ENCODE results near the gene FLT4.

Gene FLT4

DNA sequence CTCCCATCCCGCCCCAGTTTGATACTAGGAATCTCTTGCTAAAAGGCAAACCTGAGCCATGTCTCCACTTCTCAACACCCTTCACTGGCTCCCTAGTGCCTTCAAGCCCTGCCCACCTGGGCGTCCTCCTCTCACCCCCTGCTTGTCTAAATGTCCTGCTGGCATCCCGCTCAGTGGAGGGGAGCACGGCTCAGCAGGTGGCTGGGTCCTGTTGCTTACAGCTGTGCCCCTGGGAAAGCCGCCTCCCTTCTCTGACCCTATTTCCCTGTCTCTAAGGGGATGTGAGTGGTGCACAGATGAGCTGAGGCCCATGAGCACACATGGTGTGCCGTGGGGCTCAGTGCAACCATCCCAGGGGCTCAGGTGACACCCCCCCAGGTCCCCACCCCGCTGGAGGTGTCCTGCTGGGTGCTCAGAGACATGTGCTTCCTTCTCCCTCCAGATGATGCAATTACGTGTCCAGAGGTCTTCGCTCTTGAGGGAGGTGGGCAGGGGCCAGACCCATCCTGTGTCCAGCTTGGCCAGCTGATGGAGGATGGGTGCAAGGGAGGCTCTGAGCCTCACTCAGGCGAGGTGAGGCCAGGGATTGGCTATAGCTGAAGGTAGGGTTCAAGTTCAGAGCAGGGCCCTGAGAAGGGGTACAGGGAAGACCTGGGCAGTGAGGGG, 24.1 kb downstream of the FLT4 start:
- no peak for DNase-seq

GRCh38 chr5:180624587-180624986, 24.8 kb downstream of the FLT4 start:
- no peak for DNase-seq

GRCh38 chr5:180623844-180624243, 25.6 kb downstream of the FLT4 start:
- DNase-seq = no peak

DNA sequence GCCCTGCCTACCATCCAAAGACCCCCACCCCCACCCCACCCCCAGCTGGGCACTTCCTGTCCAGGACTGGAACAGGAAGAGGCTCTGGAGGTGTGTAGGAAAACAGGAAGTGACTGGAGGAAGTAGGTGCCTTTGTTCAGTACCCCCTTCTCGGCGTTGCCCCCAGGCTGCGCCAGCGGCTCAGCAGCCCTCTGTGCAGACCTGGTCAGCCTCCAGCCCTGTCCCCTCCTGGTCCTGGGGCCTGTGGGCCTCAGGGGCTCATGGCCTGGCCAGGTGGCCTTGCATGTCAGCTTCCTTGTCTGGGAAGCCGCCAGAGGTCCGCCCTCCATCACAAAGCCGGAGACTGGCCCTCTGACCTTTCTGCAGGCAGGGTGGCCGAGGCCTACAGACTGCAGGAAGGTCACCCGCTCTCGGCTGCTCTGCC, 26.0 kb downstream of the FLT4 start:
- no peak for DNase-seq

- DNase-seq = no peak
These were observed 26.5 kb downstream of the FLT4 start for GRCh38 chr5:180622910-180623309.

- no peak for DNase-seq
These were observed 28.1 kb downstream of the FLT4 start for GRCh38 chr5:180621311-180621710.

GRCh38 chr5:180620014-180620413, 29.4 kb downstream of the FLT4 start:
- DNase-seq = no peak

GRCh38 chr5:180619563-180619915, 29.9 kb downstream of the FLT4 start:
- DNase-seq = no peak

- DNase-seq = peak; percentile 52 to 74
These were observed 30.4 kb downstream of the FLT4 start for GRCh38 chr5:180618829-180619562.

GRCh38 chr5:180618487-180618828, 30.9 kb downstream of the FLT4 start:
- no peak for DNase-seq

- no peak for DNase-seq
These were observed 35.6 kb downstream of the FLT4 start for GRCh38 chr5:180613814-180614188.

GRCh38 chr5:180613188-180613813, 36.1 kb downstream of the FLT4 start:
- no peak for DNase-seq

- no peak for DNase-seq
These were observed 36.7 kb downstream of the FLT4 start for GRCh38 chr5:180612683-180613082.

- no peak for DNase-seq
These were observed 38.1 kb downstream of the FLT4 start for GRCh38 chr5:180611140-180611850.

DNA sequence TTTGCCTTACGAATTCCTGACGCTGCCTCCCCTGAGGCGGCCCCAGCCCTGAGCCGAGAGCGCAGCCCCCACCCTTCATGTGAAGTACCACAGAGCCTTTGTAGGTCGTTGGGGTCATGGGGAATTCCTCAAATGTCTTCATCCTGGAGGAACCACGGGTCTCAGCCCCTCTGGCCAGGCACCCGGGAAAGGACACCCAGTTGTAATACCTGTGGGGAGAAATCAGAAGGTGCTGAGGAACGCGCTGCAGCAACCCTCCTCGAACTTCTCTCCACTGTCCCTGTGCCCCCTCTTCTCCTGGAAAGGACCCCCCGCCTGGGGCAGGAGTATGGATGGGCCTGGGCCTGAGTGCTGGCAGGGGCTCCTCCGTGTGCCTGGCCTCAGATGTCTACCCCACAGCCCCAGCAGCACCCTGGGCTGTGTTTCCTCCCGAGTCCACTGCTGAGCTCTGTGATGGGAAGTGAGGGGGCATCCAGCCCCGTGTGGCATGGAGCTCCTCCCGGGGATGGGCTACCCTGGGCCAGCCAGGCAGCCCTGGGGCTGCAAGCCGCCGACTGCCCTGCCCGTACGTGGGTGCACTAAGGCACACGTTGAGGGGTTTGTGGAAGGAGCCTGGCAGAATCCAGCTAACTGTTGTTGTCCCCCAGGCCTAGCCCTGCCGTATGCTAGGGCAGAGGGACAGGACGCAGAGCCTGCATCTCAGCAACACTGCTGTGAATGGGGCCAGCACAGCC, 39.4 kb downstream of the FLT4 start:
- DNase-seq = no peak

DNA sequence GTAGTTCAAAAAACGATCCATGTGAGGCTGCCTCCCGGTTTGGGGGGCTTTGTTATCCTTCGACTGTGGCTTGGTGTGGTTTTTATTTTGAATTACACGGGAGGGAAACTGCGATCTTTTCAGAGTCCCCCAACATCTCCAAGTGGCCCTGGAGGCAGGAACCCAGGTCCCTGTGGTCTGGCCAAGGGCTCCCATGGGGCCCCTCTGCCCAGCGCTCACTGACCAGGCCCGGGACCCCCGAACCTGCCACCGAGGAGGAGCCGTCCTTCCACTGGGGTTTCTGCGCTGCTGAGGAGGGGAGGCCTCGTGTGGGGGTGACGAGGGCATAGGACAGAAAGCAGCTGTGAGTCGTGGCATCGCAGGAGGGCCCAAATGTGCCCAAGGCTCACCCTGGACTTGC, 40.0 kb downstream of the FLT4 start:
- no peak for DNase-seq

DNA sequence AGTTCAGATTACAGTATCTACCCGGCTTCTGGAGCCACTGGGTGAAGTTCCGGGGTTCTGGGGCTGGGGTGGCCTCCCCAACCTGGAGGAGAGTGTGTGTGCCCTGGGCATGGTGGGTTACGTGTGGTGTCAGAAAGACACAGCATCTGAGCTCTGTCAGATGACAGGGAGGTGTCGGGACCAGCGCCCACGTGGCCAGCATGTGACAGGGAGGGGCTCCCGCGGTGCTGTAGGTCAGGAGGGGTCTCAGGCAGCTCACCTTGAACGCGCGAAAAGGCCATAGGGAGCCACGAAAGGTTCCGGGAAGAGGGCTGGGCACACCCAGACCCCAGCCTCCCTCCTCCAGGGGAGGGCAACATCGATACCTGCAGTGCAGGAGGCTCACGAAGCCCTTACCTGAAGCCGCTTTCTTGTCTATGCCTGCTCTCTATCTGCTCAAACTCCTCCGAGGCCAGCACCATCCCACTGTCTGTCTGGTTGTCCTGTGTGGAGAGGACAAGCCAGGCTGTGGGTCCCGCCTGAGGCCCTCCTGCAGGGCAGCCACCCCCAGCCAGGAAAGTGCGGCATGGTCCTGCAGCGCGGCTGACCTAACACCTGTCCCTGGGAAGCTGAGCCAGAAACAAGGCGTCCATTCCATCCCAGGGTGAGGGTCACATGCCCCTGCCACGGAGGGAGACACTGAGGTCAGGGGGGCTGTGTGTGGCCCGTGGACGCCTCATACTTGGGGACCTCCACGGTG, 40.7 kb downstream of the FLT4 start:
- DNase-seq = no peak

DNA sequence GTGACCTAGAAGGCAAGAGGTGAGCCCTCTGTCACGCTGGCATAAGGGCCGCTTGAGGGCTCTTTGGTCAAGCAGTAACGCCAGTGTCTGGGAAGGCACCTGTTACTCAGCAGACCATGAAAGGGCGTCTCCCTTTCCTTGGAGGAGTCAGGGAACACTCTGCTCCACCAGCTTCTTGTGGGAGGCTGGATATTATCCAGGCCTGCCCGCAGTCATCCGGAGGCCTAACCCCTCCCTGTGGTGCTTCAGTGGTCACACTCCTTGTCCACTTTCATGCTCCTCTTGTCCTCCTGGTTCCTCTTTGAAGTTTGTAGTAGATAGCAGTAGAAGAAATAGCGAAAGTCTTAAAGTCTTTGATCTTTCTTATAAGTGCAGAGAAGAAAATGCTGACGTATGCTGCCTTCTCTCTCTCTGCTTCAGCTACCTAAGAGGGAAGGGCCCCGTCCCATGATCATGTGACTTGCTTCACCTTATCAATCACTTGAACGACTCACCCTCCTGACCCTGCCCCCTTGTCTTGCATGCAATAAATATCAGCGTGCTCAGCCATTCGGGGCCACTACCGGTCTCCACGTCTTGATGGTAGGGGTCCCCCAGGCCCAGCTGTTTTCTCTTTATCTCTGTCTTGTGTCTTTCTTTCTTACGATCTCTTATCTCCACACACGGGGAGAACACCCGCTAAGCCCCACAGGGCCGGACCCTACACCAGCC, 41.4 kb downstream of the FLT4 start:
- no peak for DNase-seq

- no peak for DNase-seq
These were observed 43.1 kb downstream of the FLT4 start for GRCh38 chr5:180606215-180606785.

DNA sequence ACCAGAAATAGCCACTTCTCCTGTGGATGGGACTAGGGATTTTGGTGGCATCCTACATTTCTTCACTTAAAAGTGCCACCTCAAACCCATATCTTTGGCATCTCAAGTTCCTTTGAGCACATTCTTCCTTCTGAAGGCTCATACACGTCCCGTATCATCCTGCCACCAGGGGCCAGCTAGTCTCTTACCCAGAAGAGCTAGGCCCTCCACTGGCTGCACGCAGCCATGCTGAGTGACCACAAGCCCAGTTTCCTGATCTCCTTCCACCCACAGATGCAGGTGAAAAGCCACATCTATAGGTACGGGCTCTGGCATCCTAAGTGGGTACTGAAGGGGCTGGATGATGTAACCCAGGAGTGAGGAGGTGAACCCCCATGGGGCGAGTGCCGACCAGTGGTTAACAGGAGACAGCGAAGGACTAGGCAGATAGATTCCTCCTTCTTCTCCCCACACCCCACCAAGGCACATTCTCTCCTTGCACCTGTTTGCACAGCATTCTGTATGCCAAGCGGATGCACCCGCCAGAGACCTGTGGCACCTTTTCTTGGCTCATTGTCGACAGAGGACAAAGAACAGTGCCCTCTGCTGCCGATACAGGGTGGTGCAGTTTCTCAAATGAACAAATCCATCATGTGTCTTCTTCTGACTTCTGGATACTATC, 43.7 kb downstream of the FLT4 start:
- peak; percentile 6 to 58 for DNase-seq

DNA sequence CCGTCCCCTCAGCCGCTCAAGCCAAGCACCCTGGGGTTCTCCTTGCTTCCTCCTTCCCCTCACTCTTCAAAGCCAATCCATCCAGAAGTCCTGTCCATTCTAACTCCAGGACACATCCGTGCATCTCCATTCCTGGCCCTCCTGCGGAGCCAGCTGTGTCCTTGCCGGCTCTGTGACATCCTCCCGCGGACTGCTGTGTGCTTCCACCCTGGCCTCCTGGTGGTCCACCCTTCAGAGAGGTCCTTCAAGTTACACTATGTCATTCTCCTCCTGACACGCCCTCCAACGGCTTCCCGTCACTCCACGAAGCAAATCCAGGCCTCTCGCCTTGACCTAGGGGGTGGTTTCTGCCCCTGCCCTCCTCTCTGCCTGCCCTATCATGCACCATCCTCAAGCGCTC, 45.1 kb downstream of the FLT4 start:
- DNase-seq = no peak
